A549 (cell line): ENCODE measurements around the gene VWA5B2. TPM values are rescaled to one million over a fixed set of nuclear protein-coding genes. Genes with fewer than 3 reads are reported as not detected.

Experiments used
- ATAC-seq, 2 experiments: fragments of 200-7000 bp in 1 of 2; fragments of >200 bp in 1 of 2; cut with Nextera tagmentation in 1 of 2; cut with Tn5 transposase in 1 of 2; 3 replicates each; pipeline versions ENCODE4 v1.8.0 to v1.9.1; 2018 to 2020; ENCODE audit warnings: mild to moderate bottlenecking in 1 of 2, moderate library complexity in 1 of 2
- CTCF ChIA-PET: fragments of 300-600 bp; sonication (Branson Sonifier 250); formaldehyde crosslinking; extraction: SDS; loops from one replicate; lab custom pipeline; 2021; ENCODE audit warnings: antibody characterized with exemption, inconsistent platforms; lab: Yijun Ruan, JAX
- POLR2A ChIA-PET: fragments of 350-600 bp; formaldehyde crosslinking; extraction: SDS; loops from one replicate; lab custom pipeline; 2021; ENCODE audit warnings: antibody characterized with exemption, inconsistent platforms; lab: Yijun Ruan, JAX
- DNase-seq, 2 experiments: peaks; one replicate each; pipeline versions ENCODE4 v3.0.0 to v3.0.0-alpha.2; 2011 to 2016; ENCODE audit warnings: low read depth in 1 of 2, low spot score in 1 of 2
- FAIRE-seq: peaks from 2 replicates; lab custom pipeline; 2011; peaks lifted over from hg19 to GRCh38; lab: Jason Lieb, UNC
- H3K27ac ChIP-seq, 2 experiments: fragments of >200 bp; sonication (Bioruptor Twin); formaldehyde crosslinking; 3 replicates each; pipeline ENCODE4 v1.5.1; 2016 to 2017
- H3K4me1 ChIP-seq: fragments of >200 bp; sonication (Bioruptor Twin); formaldehyde crosslinking; 3 replicates; pipeline ENCODE4 v1.6.1; 2016
- H3K4me2 ChIP-seq: fragments of >200 bp; sonication (Bioruptor Twin); formaldehyde crosslinking; 3 replicates; pipeline ENCODE4 v1.6.1; 2016
- H3K4me3 ChIP-seq: fragments of >200 bp; sonication (Bioruptor Twin); formaldehyde crosslinking; 3 replicates; pipeline ENCODE4 v1.5.1; 2016
- H3K9me3 ChIP-seq: fragments of >200 bp; sonication (Bioruptor Twin); formaldehyde crosslinking; 3 replicates; pipeline ENCODE4 v1.6.1; 2016
- CBX8 ChIP-seq: fragments of 200-600 bp; sonication (generic); IDR thresholded peaks from 2 replicates; pipeline ENCODE4 v1.6.1; 2016
- CHD2 ChIP-seq: fragments of 150-350 bp; IDR thresholded peaks from 2 replicates; pipeline ENCODE4 v1.6.1; 2014; ENCODE audit warnings: low read length; ENCODE audit not compliant: partially characterized antibody
- E2F6 ChIP-seq: IDR thresholded peaks from 2 replicates; pipeline ENCODE4 v1.6.1; 2012; ENCODE audit warnings: low read depth, borderline replicate concordance
- EHF ChIP-seq: fragments of 250-450 bp; sonication (Bioruptor Pico); IDR thresholded peaks from 2 replicates; pipeline ENCODE4 v1.5.0; 2020; ENCODE audit warnings: mild to moderate bottlenecking
- EHMT2 ChIP-seq: fragments of 200-600 bp; sonication (generic); IDR thresholded peaks from 2 replicates; pipeline ENCODE4 v1.6.1; 2016; ENCODE audit warnings: antibody characterized with exemption, low read depth, mild to moderate bottlenecking, moderate library complexity
- ELK1 ChIP-seq: fragments of 150-350 bp; IDR thresholded peaks from 2 replicates; pipeline ENCODE4 v1.6.1; 2014; ENCODE audit warnings: low read depth, mild to moderate bottlenecking, low read length
- ESRRA ChIP-seq: fragments of 150-350 bp; IDR thresholded peaks from 2 replicates; pipeline ENCODE4 v1.6.1; 2014; ENCODE audit warnings: mild to moderate bottlenecking, low read length, borderline replicate concordance
- FOSB ChIP-seq: fragments of 250-450 bp; sonication (Bioruptor Pico); IDR thresholded peaks from 2 replicates; pipeline ENCODE4 v1.5.0; 2020; ENCODE audit warnings: mild to moderate bottlenecking, moderate library complexity
- GATA3 ChIP-seq: IDR thresholded peaks from 2 replicates; pipeline ENCODE4 v1.6.1; 2012; ENCODE audit warnings: borderline replicate concordance
- HDAC2 ChIP-seq: fragments of 200-600 bp; sonication (generic); IDR thresholded peaks from 2 replicates; pipeline ENCODE4 v1.6.1; 2016
- HMGXB4 ChIP-seq: fragments of 250-450 bp; sonication (Bioruptor Pico); IDR thresholded peaks from 2 replicates; pipeline ENCODE4 v1.5.0; 2021; ENCODE audit warnings: mild to moderate bottlenecking, moderate library complexity, borderline replicate concordance
- HOXB5 ChIP-seq: fragments of 250-450 bp; sonication (Bioruptor Pico); IDR thresholded peaks from 2 replicates; pipeline ENCODE4 v1.5.0; 2020; ENCODE audit warnings: mild to moderate bottlenecking, moderate library complexity
- MAZ ChIP-seq: fragments of 150-350 bp; IDR thresholded peaks from 2 replicates; pipeline ENCODE4 v1.6.1; 2014; ENCODE audit warnings: antibody characterized with exemption, low read depth, low read length, borderline replicate concordance
- MYC ChIP-seq: IDR thresholded peaks from 2 replicates; pipeline ENCODE4 v1.6.1; 2012; ENCODE audit warnings: mild to moderate bottlenecking, inconsistent platforms, low read length, improper control_type of control experiment, borderline replicate concordance
- NPAS2 ChIP-seq: fragments of 250-450 bp; sonication (Bioruptor Pico); IDR thresholded peaks from 2 replicates; pipeline ENCODE4 v1.8.0; 2022; ENCODE audit warnings: mild to moderate bottlenecking, moderate library complexity, borderline replicate concordance
- NR3C1 ChIP-seq: fragments of >200 bp; sonication (Bioruptor Twin); formaldehyde crosslinking; IDR thresholded peaks from 3 replicates; pipeline ENCODE4 v1.6.1; 2017
- RAD21 ChIP-seq, 2 experiments: fragments of >200 bp in 1 of 2; sonication (Bioruptor Twin) in 1 of 2; formaldehyde crosslinking in 1 of 2; IDR thresholded peaks in 1 of 2; conservative IDR thresholded peaks in 1 of 2; 2 replicates in 1 of 2; 3 replicates in 1 of 2; pipeline ENCODE4 v1.6.1; 2012 to 2018; ENCODE audit warnings: inconsistent platforms in 1 of 2
- RCOR1 ChIP-seq: fragments of 150-350 bp; IDR thresholded peaks from 2 replicates; pipeline ENCODE4 v1.6.1; 2014; ENCODE audit warnings: antibody characterized with exemption, low read length, low read depth
- SMC3 ChIP-seq: fragments of >200 bp; sonication (Bioruptor Twin); formaldehyde crosslinking; IDR thresholded peaks from 3 replicates; pipeline ENCODE4 v1.6.1; 2018; ENCODE audit warnings: inconsistent platforms
- ZSCAN20 ChIP-seq: fragments of 250-450 bp; sonication (Bioruptor Pico); IDR thresholded peaks from 2 replicates; pipeline ENCODE4 v1.8.0; 2022; ENCODE audit warnings: mild to moderate bottlenecking, moderate library complexity
- WGBS: methylation state at CpG from one replicate; pipeline ENCODE4 v1.1.6; 2017; ENCODE audit errors: missing lambda C conversion rate; 5-methylcytosine and 5-hydroxymethylcytosine counted together
- polyA plus RNA-seq, 4 experiments: library from polyadenylated mRNA; depleted of rRNA in 3 of 4; stranded (reverse); fragments of >200 nt; fragmentation: RNase III in 1 of 4; extraction: RNeasy Plus Mini Kit Qiagen cat#74134 plus additional on column Dnase treatment in 1 of 4; gene quantifications; 2 replicates in 3 of 4; 3 replicates in 1 of 4; pipeline ENCODE4 v1.2.3, GENCODE V29; 2011 to 2017
- TF ChIP-seq, protein P1 (sequence below): fragments of >200 bp; sonication (Bioruptor Twin); formaldehyde crosslinking; IDR thresholded peaks from 3 replicates; pipeline ENCODE4 v1.5.1; 2016

Gene VWA5B2
- polyA plus RNA-seq, 2 of the 4 experiments (the other 2 are of a cell fraction) = 0.37 to 0.48 TPM

DNA sequence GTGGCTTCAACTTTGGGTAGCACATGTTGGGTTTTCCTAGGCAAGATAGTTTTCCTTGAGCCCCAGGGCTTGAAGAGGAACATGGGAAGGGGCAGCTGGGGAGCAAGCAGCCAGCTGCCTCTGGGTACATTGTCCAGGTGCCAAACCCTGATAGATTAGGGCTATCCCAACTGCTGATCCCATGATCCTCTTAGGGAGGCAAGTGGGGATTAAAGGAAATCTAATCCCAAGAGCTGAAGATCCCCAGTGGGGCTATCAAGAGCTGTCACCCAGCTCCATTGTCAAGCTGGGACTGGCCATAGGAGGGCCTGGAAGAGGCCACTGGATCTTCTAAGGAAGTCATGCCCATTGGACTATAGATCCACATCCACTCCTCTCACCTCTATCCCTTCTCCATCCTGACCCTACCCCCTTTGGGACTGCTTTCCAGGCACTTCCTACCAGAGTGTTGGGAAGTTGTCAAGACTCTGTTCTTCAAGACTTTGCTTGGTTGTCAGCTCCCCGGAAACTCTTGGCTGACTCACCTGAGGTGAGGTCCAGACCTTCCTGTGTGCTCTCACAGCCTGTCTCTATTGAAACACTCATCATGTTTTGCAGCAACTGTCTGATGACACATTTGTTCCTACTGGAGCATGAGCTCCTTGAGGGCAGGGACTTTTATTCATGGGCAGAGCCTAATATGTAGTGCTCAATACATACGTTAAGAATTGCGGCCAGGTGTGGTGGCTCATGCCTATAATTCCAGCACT is 26.1 kb downstream of the VWA5B2 start:
- ATAC-seq = no peak
- ChIA-PET POLR2A (no interaction called here), CTCF (interaction anchor here (0.6 to 2.6 kb wide), 4 partner anchors 27 to 238 kb away, joined by 3 to 7 read pairs (median 3); partner anchors contain the start of gene ABCC5)
- Histone ChIP-seq H3K9me3 (no peaks in the 10 kb centered on the region), H3K27ac (no peak overlapping the region), H3K4me3 (no peak overlapping the region), H3K4me2 (no peak overlapping the region), H3K4me1 (peaks cover 7% of the 10 kb centered on the region; the same call in 2 of the 3 replicates)
- no peak for DNase-seq
- WGBS = 89% methylated on average over 3 of the region's 3 CpGs
- TF ChIP-seq EHF (CRISPR knock-in tag) = no peak
- no peak for TF ChIP-seq FOSB (CRISPR knock-in tag)
- TF ChIP-seq EHMT2 = no peak
- TF ChIP-seq ELK1 = no peak
- TF ChIP-seq ESRRA = no peak
- TF ChIP-seq, protein P1, sequence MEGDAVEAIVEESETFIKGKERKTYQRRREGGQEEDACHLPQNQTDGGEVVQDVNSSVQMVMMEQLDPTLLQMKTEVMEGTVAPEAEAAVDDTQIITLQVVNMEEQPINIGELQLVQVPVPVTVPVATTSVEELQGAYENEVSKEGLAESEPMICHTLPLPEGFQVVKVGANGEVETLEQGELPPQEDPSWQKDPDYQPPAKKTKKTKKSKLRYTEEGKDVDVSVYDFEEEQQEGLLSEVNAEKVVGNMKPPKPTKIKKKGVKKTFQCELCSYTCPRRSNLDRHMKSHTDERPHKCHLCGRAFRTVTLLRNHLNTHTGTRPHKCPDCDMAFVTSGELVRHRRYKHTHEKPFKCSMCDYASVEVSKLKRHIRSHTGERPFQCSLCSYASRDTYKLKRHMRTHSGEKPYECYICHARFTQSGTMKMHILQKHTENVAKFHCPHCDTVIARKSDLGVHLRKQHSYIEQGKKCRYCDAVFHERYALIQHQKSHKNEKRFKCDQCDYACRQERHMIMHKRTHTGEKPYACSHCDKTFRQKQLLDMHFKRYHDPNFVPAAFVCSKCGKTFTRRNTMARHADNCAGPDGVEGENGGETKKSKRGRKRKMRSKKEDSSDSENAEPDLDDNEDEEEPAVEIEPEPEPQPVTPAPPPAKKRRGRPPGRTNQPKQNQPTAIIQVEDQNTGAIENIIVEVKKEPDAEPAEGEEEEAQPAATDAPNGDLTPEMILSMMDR = no peak
- no peak for TF ChIP-seq CHD2
- no peak for TF ChIP-seq HDAC2
- no peak for TF ChIP-seq SMC3
- FAIRE-seq = no peak

DNA sequence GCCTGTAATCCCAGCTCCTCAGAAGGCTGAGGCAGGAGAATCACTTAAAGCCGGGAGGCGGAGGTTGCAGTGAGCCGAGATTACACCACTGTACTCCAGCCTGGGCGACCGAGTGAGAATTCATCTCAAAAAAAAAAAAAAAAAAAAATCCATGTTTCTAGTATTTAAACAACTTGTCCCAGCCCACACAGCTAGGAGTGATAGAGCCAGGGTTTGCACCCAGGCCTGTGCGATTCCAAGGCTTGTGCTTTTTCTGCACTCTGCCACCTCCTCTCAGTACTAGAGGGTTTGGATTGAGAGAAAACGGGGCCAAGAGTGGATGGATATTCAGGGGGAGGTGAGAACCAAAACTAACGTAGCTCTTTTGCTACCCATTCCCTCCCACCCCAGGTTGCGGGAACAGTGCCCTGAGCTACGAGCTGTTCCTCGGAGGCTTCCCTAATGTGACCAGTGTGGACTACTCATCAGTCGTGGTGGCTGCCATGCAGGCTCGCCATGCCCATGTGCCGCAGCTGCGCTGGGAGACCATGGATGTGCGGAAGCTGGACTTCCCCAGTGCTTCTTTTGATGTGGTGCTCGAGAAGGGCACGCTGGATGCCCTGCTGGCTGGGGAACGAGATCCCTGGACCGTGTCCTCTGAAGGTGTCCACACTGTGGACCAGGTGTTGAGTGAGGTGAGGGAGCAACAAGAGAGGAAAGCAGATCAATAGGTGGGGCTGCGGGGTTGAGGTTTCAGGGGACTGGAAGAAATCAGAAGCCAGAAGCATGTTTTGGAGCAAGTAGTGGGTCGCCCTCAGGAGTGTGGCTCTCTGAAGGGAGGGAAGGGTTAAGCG is 27.9 kb downstream of the VWA5B2 start:
- Histone ChIP-seq H3K4me3 (no peak overlapping the region), H3K27ac (no peak overlapping the region), H3K4me2 (no peak overlapping the region), H3K9me3 (no peaks in the 10 kb centered on the region), H3K4me1 (peaks cover 11% of the 10 kb centered on the region; the same call in 1 of the 3 replicates)
- ATAC-seq (no peak), DNase-seq (no peak), FAIRE-seq (no peak)
- TF ChIP-seq NPAS2 (no peak), RAD21 (conservative IDR thresholded peaks at IDR 0.05 in 1 of 2, IDR thresholded peaks at IDR 0.05 in 1 of 2) (no peak), RCOR1 (no peak), MYC (no peak), E2F6 (no peak), NR3C1 (no peak), HMGXB4 (no peak), MAZ (no peak), GATA3 (no peak), HOXB5 (CRISPR knock-in tag) (no peak), ZSCAN20 (CRISPR knock-in tag) (no peak), CBX8 (no peak)
- CTCF ChIA-PET = interaction anchor here (0.6 to 2.6 kb wide), 4 partner anchors 27 to 32 kb away, joined by 3 to 7 read pairs (median 4); no protein-coding TSS in a partner anchor
- POLR2A ChIA-PET = no interaction called here
- 86% methylated on average over 22 of the region's 23 CpGs for WGBS
